K562 (cell line): ENCODE results near the gene HEATR3. TPM values are rescaled to one million over a fixed set of nuclear protein-coding genes. Genes with fewer than 3 reads are reported as not detected.
A peak's percentile ranks its signal among the peaks of the same experiment; 100 is the strongest.

Experiments used
- CXXC5 ChIP-seq: fragments of 250-450 bp; sonication (Bioruptor Pico); IDR thresholded peaks from 2 replicates; pipeline ENCODE4 v1.8.0; 2022; ENCODE audit warnings: inconsistent platforms, mild to moderate bottlenecking, moderate library complexity
- EZH2 ChIP-seq: IDR thresholded peaks from 2 replicates; pipeline ENCODE4 v1.6.1; 2012; ENCODE audit warnings: low read depth, mild to moderate bottlenecking, inconsistent platforms, low read length, borderline replicate concordance
- HMBOX1 ChIP-seq: sonication (generic); IDR thresholded peaks from 2 replicates; pipeline ENCODE4 v1.6.1; 2016
- MAFG ChIP-seq: fragments of 450-650 bp; conservative IDR thresholded peaks from 2 replicates; pipeline ENCODE4 v1.6.1; 2016; ENCODE audit warnings: missing genetic modification characterization, missing compliant biosample characterization
- MAX ChIP-seq: sonication (generic); formaldehyde crosslinking; IDR thresholded peaks from 2 replicates; pipeline ENCODE4 v1.9.0; 2022; ENCODE audit warnings: mild to moderate bottlenecking, missing genetic modification reagents
- NONO ChIP-seq, 2 experiments: fragments of 200-400 bp in 1 of 2; fragments of 450-650 bp in 1 of 2; formaldehyde crosslinking in 1 of 2; IDR thresholded peaks; 2 replicates each; pipeline ENCODE4 v1.6.1; 2017; ENCODE audit warnings: low read depth in 2 of 2, mild to moderate bottlenecking in 2 of 2, moderate library complexity in 2 of 2, low read length in 1 of 2
- PHB2 ChIP-seq: fragments of 450-650 bp; IDR thresholded peaks from 2 replicates; pipeline ENCODE4 v1.6.1; 2017; ENCODE audit warnings: low read depth
- TARDBP ChIP-seq: fragments of 450-650 bp; IDR thresholded peaks from 2 replicates; pipeline ENCODE4 v1.6.1; 2016
- TBP ChIP-seq: optimal IDR thresholded peaks from 2 replicates; pipeline ENCODE3; 2011; ENCODE audit warnings: low read depth, low read length, improper control_type of control experiment
- TCF7 ChIP-seq: sonication (generic); IDR thresholded peaks from 2 replicates; pipeline ENCODE4 v1.6.1; 2016; ENCODE audit warnings: antibody characterized with exemption, borderline replicate concordance
- THRB ChIP-seq: fragments of 450-650 bp; formaldehyde crosslinking; conservative IDR thresholded peaks from 2 replicates; pipeline ENCODE4 v1.4.0; 2022; ENCODE audit warnings: mild to moderate bottlenecking, missing genetic modification characterization
- TSHZ1 ChIP-seq: fragments of 250-450 bp; sonication (Bioruptor Pico); IDR thresholded peaks from 2 replicates; pipeline ENCODE4 v1.4.0; 2020; ENCODE audit warnings: mild to moderate bottlenecking, moderate library complexity
- ZNF232 ChIP-seq: sonication (generic); formaldehyde crosslinking; IDR thresholded peaks from 2 replicates; pipeline ENCODE4 v1.8.0; 2022; ENCODE audit warnings: mild to moderate bottlenecking, missing genetic modification reagents
- ZNF263 ChIP-seq: sonication (generic); formaldehyde crosslinking; IDR thresholded peaks from 2 replicates; pipeline ENCODE4 v1.8.0; 2022; ENCODE audit warnings: mild to moderate bottlenecking, missing genetic modification reagents, borderline replicate concordance
- polyA plus RNA-seq, 8 experiments: library from polyadenylated mRNA; depleted of rRNA in 4 of 8; stranded (reverse) in 5 of 8; unstranded in 3 of 8; fragments of >200 nt; fragmentation: Nextera tagmentation in 2 of 8; fragmentation: Illumina TruSeq in 1 of 8; extraction: Ambion mirVana in 2 of 8; extraction: Trizol in 1 of 8; gene quantifications; 2 replicates each; pipeline versions ENCODE4 v1.2.1 to v1.2.3, GENCODE V29; 2011 to 2014; ENCODE audit warnings: inconsistent platforms in 1 of 8, missing spikeins in 1 of 8
- total RNA-seq, 7 experiments: library from RNA; depleted of rRNA in 6 of 7; stranded (reverse); fragments of >200 nt in 6 of 7; fragmentation: Illumina TruSeq in 2 of 7; extraction: Trizol in 2 of 7; gene quantifications; 2 replicates each; pipeline versions ENCODE4 v1.2.1 to v1.2.3, GENCODE V29; 2011 to 2021; ENCODE audit warnings: low replicate concordance in 1 of 7
- TF ChIP-seq, protein P1 (sequence below), 2 experiments: fragments of 450-650 bp in 1 of 2; sonication (generic) in 1 of 2; formaldehyde crosslinking in 1 of 2; IDR thresholded peaks in 1 of 2; conservative IDR thresholded peaks in 1 of 2; 2 replicates each; pipeline versions ENCODE4 v1.6.1 to v1.8.1; 2016 to 2023; ENCODE audit warnings: mild to moderate bottlenecking in 2 of 2, moderate library complexity in 2 of 2, inconsistent platforms in 1 of 2, missing genetic modification reagents in 1 of 2
- TF ChIP-seq, protein P2 (sequence below): sonication (generic); formaldehyde crosslinking; IDR thresholded peaks from 2 replicates; pipeline ENCODE4 v1.4.0; 2020; ENCODE audit warnings: mild to moderate bottlenecking, missing genetic modification reagents

The HEATR3 gene
- total and polyA plus RNA-seq, 9 of the 15 experiments (the other 6 are each of a cell fraction or from before 2014, with no cell fraction given): 1.7 to 30.2 (median 18.8) TPM

DNA sequence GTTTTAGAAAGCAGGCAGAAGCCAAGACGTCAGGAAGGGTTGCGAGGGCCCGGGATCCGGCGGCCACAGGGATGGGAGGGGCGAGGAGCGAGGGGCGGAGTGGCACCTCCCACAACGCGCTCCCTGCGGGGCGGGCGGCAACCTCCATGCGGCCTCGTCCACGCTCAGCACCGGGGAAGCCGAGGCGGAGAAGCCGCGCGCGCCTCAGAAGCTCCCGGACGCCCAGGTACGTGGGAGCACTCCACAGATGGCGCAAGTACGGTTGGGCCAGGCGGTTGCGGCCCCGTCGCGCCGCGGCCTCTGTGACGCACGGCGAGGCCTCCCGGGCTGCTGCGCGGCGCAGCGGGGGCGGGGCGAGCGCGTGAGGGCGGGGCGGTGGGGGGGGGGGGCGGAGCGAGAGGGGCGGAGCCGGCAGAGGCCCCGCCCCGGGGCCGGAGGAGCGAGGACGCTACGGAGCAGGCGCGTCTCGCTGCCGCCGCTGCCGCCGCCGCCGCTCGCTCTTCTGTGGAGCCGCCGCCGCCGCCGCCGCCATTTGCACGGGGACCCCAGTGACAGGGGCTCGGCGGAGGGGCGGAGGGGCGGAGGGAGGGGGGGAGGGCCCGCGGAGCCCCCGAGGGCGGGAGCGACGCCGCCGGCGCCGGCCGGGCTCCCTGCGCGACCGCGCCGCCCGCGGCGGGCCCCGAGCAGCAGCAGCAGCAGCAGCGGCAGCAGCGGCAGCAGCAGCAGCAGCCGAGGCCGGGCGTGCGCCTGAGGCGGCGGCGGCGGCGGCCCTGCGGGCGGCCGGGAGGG lies 87.2 kb downstream of the HEATR3 start, which contains the start of gene TENT4B (continued):
- TF ChIP-seq ZNF232 (CRISPR knock-in tag) (0 out of 2 replicates have a peak, but pooled peaks have one; percentile 19), NONO (IDR thresholded peaks at IDR 0.05; ENCODE audit: low read depth in 2 of 2, low read length in 1 of 2) (peak; percentile 65 to 79; a peak in 3 of 4 replicates), MAFG (tag) (no peak), PHB2 (no peak), TARDBP (no peak), TSHZ1 (CRISPR knock-in tag) (no peak), THRB (no peak), CXXC5 (peak; percentile 80), TCF7 (no peak), EZH2 (no peak), MAX (CRISPR knock-in tag) (peak; percentile 65), TBP (peak; percentile 41), ZNF263 (CRISPR knock-in tag) (peak; percentile 67; the same call in 1 of the 2 replicates), HMBOX1 (no peak)
- TF ChIP-seq, protein P1, sequence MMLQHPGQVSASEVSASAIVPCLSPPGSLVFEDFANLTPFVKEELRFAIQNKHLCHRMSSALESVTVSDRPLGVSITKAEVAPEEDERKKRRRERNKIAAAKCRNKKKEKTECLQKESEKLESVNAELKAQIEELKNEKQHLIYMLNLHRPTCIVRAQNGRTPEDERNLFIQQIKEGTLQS (IDR thresholded peaks at IDR 0.05): no peak
- TF ChIP-seq, protein P1 (CRISPR knock-in tag; conservative IDR thresholded peaks at IDR 0.05): no peak
- TF ChIP-seq, protein P2, sequence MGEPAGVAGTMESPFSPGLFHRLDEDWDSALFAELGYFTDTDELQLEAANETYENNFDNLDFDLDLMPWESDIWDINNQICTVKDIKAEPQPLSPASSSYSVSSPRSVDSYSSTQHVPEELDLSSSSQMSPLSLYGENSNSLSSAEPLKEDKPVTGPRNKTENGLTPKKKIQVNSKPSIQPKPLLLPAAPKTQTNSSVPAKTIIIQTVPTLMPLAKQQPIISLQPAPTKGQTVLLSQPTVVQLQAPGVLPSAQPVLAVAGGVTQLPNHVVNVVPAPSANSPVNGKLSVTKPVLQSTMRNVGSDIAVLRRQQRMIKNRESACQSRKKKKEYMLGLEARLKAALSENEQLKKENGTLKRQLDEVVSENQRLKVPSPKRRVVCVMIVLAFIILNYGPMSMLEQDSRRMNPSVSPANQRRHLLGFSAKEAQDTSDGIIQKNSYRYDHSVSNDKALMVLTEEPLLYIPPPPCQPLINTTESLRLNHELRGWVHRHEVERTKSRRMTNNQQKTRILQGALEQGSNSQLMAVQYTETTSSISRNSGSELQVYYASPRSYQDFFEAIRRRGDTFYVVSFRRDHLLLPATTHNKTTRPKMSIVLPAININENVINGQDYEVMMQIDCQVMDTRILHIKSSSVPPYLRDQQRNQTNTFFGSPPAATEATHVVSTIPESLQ (CRISPR knock-in tag): no peak
